CD14-positive monocyte (primary cell): ENCODE results near the gene GRK6. TPM values are rescaled to one million over a fixed set of nuclear protein-coding genes. Genes with fewer than 3 reads are reported as not detected.

ENCODE experiments used
- DNase-seq, 3 donors: peaks; one replicate each; pipeline ENCODE4 v3.0.0-alpha.2; 2011 to 2022
- H2AFZ ChIP-seq: 2 replicates; pipeline ENCODE4 v1.6.0; 2012; ENCODE audit warnings: mild to moderate bottlenecking, low read depth, low read length, inconsistent platforms; ENCODE audit not compliant: insufficient read depth, poor library complexity, severe bottlenecking
- H3K27ac ChIP-seq, 2 donors: 1 replicate in 1 of 2; 2 replicates in 1 of 2; pipeline ENCODE4 v1.5.1; 2012 to 2013; ENCODE audit warnings: low read length in 2 of 2, control low read depth in 1 of 2, inconsistent platforms in 1 of 2, low read depth in 1 of 2, mild to moderate bottlenecking in 1 of 2
- H3K27me3 ChIP-seq, 2 donors: one replicate each; pipeline versions ENCODE4 v1.6.0 to v1.6.1; 2011 to 2013; ENCODE audit warnings: low read length in 2 of 2; ENCODE audit not compliant: control insufficient read depth in 2 of 2, insufficient read depth in 2 of 2
- H3K36me3 ChIP-seq, 2 donors: replicated peaks in 1 of 2; 1 replicate in 1 of 2; 2 replicates in 1 of 2; pipeline versions ENCODE4 v1.5.1 to v1.6.1; 2012 to 2013; ENCODE audit warnings: low read length in 2 of 2, control low read depth in 1 of 2, inconsistent platforms in 1 of 2, mild to moderate bottlenecking in 1 of 2; ENCODE audit not compliant: insufficient read depth in 2 of 2, control insufficient read depth in 1 of 2
- H3K4me1 ChIP-seq, 2 donors: 1 replicate in 1 of 2; 2 replicates in 1 of 2; pipeline versions ENCODE4 v1.5.1 to v1.6.1; 2012 to 2013; ENCODE audit warnings: low read length in 2 of 2, control low read depth in 1 of 2, inconsistent platforms in 1 of 2, mild to moderate bottlenecking in 1 of 2, moderate library complexity in 1 of 2; ENCODE audit not compliant: insufficient read depth in 2 of 2, control insufficient read depth in 1 of 2
- H3K4me2 ChIP-seq: replicated peaks from 2 replicates; pipeline ENCODE3; 2012; ENCODE audit warnings: low read length, moderate library complexity, mild to moderate bottlenecking; ENCODE audit not compliant: poor library complexity, severe bottlenecking; ENCODE audit errors: extremely low read depth
- H3K4me3 ChIP-seq, 3 experiments: fragments of 200-600 bp in 1 of 3; sonication (generic) in 1 of 3; replicated peaks in 1 of 3; 1 replicate in 2 of 3; 2 replicates in 1 of 3; pipeline ENCODE4 v1.5.1; 2011 to 2013; ENCODE audit warnings: low read length in 3 of 3, mild to moderate bottlenecking in 3 of 3, control low read depth in 2 of 3, low read depth in 2 of 3, inconsistent platforms in 1 of 3, moderate library complexity in 1 of 3
- H3K79me2 ChIP-seq: 2 replicates; pipeline ENCODE4 v1.6.0; 2012; ENCODE audit warnings: mild to moderate bottlenecking, control low read depth, inconsistent platforms, low read length, moderate library complexity; ENCODE audit not compliant: insufficient read depth
- H3K9ac ChIP-seq: 2 replicates; pipeline ENCODE4 v1.6.0; 2017; ENCODE audit warnings: low read length, mild to moderate bottlenecking; ENCODE audit not compliant: insufficient read depth, poor library complexity, severe bottlenecking
- H3K9me3 ChIP-seq, 2 donors: replicated peaks in 1 of 2; 1 replicate in 1 of 2; 2 replicates in 1 of 2; pipeline versions ENCODE4 v1.5.1 to v1.6.1; 2012 to 2013; ENCODE audit warnings: low read length in 2 of 2, control low read depth in 1 of 2; ENCODE audit not compliant: control insufficient read depth in 1 of 2, insufficient read depth in 1 of 2
- H4K20me1 ChIP-seq: 2 replicates; pipeline ENCODE4 v1.6.0; 2012; ENCODE audit warnings: mild to moderate bottlenecking, low read length, control low read depth, moderate library complexity; ENCODE audit not compliant: insufficient read depth
- H3K27ac Mint-ChIP-seq, 7 donors: one replicate each; pipeline ENCODE4 v1.8.0; 2020; ENCODE audit warnings: mild to moderate bottlenecking in 7 of 7, mixed read lengths in 7 of 7, moderate library complexity in 6 of 7, inconsistent platforms in 2 of 7
- H3K27me3 Mint-ChIP-seq, 3 donors: one replicate each; pipeline ENCODE4 v1.8.0; 2021 to 2022; ENCODE audit warnings: low read depth in 3 of 3, mild to moderate bottlenecking in 3 of 3, mixed read lengths in 3 of 3, moderate library complexity in 3 of 3, inconsistent platforms in 1 of 3
- H3K36me3 Mint-ChIP-seq, 2 donors: one replicate each; pipeline ENCODE4 v1.8.0; 2020; ENCODE audit warnings: mixed read lengths in 2 of 2, inconsistent platforms in 1 of 2, mild to moderate bottlenecking in 1 of 2
- H3K4me1 Mint-ChIP-seq: one replicate; pipeline ENCODE4 v1.8.0; 2020; ENCODE audit warnings: mild to moderate bottlenecking, mixed read lengths
- H3K4me3 Mint-ChIP-seq, 2 donors: one replicate each; pipeline ENCODE4 v1.8.0; 2020; ENCODE audit warnings: mild to moderate bottlenecking in 2 of 2, mixed read lengths in 2 of 2, moderate library complexity in 1 of 2
- H3K9me3 Mint-ChIP-seq, 7 donors: one replicate each; pipeline ENCODE4 v1.8.0; 2020 to 2022; ENCODE audit warnings: mixed read lengths in 7 of 7, mild to moderate bottlenecking in 6 of 7, moderate library complexity in 6 of 7, inconsistent platforms in 2 of 7
- CTCF ChIP-seq: fragments of 200-600 bp; IDR thresholded peaks from one replicate; pipeline ENCODE4 v1.8.0; 2022; ENCODE audit warnings: antibody characterized with exemption, mild to moderate bottlenecking
- WGBS: methylation state at CpG from one replicate; pipeline ENCODE4 v1.1.5; 2013; ENCODE audit warnings: missing lambda C conversion rate; ENCODE audit not compliant: insufficient coverage; 5-methylcytosine and 5-hydroxymethylcytosine counted together
- intact Hi-C, 2 donors: fragments of 100-400 bp; cut with micrococcal nuclease; formaldehyde crosslinking; loops; one replicate each; pipeline versions ENCODE4 v1.15.0 to v1.15.1; 2023
- polyA plus RNA-seq, 3 donors: library from polyadenylated mRNA; depleted of rRNA in 1 of 3; unstranded in 2 of 3; stranded (reverse) in 1 of 3; fragments of 300-500 nt in 2 of 3; fragments of >200 nt in 1 of 3; fragmentation: Illumina TruSeq in 2 of 3; gene quantifications; 1 replicate in 2 of 3; 2 replicates in 1 of 3; pipeline ENCODE4 v1.2.3, GENCODE V29; 2012 to 2021

GRK6 gene
- polyA plus RNA-seq, 3 donors: 41.6 to 101 (median 63.4) TPM

- no peaks in the 10 kb centered on the region for H3K9me3 ChIP-seq
- H3K9ac ChIP-seq: no peak overlapping the region
- H4K20me1 ChIP-seq: peaks cover 84% of the 10 kb centered on the region
- Mint-ChIP-seq H3K36me3 (peaks cover 39 to 41% of the 10 kb centered on the region in 2 donors), H3K4me1 (peaks cover 41% of the 10 kb centered on the region), H3K27ac (peak overlapping the region in 4 of 7 donors; percentile 18 to 79 (median 73)), H3K27me3 (peaks cover 18 to 30% (median 23%) of the 10 kb centered on the region in 3 donors), H3K9me3 (peaks cover 0 to 3% (median 0%) of the 10 kb centered on the region in 7 donors), H3K4me3 (no peak overlapping the region)
- H2AFZ ChIP-seq: no peak overlapping the region
- no peak overlapping the region for H3K4me3 ChIP-seq
- peaks cover 42 to 45% of the 10 kb centered on the region in 2 donors for H3K36me3 ChIP-seq
- H3K79me2 ChIP-seq: no peaks in the 10 kb centered on the region
- peaks cover 38 to 57% of the 10 kb centered on the region in 2 donors for H3K4me1 ChIP-seq
- TF ChIP-seq CTCF: no peak
- no peak overlapping the region for H3K4me2 ChIP-seq
- WGBS: 84% methylated on average over 5 of the region's 7 CpGs
- H3K27ac ChIP-seq: no peak overlapping the region
- intact Hi-C loops: loop anchor here in 1 of 2 donors (2.0 kb wide), 1 partner anchor 14 kb away; no protein-coding TSS in a partner anchor
- H3K27me3 ChIP-seq: peaks cover 0 to 18% of the 10 kb centered on the region in 2 donors
- DNase-seq: no peak
Observed at GRCh38 chr5:177444106-177445051, 17.9 kb downstream of the GRK6 start.

GRCh38 chr5:177445052-177445916 lies 18.8 kb downstream of the GRK6 start:
- H3K36me3 Mint-ChIP-seq: peaks cover 30 to 32% of the 10 kb centered on the region in 2 donors
- peaks cover 0 to 3% (median 0%) of the 10 kb centered on the region in 7 donors for H3K9me3 Mint-ChIP-seq
- no peak for DNase-seq
- Histone ChIP-seq H3K9ac (no peak overlapping the region), H3K4me1 (peaks cover 38 to 57% of the 10 kb centered on the region in 2 donors), H3K4me3 (peak overlapping the region in 1 of 3 experiments; percentile 73), H3K27me3 (peaks cover 0 to 27% of the 10 kb centered on the region in 2 donors), H3K79me2 (no peaks in the 10 kb centered on the region), H3K36me3 (peaks cover 35% of the 10 kb centered on the region in 2 donors), H3K27ac (no peak overlapping the region), H4K20me1 (peaks cover 75% of the 10 kb centered on the region), H3K4me2 (peak overlapping the region; percentile 86), H3K9me3 (no peaks in the 10 kb centered on the region), H2AFZ (no peak overlapping the region)
- peak overlapping the region; percentile 45 to 73 for H3K4me3 Mint-ChIP-seq
- TF ChIP-seq CTCF: no peak
- peaks cover 24 to 39% (median 30%) of the 10 kb centered on the region in 3 donors for H3K27me3 Mint-ChIP-seq
- intact Hi-C loops: loop anchor here in 1 of 2 donors (2.0 kb wide), 1 partner anchor 14 kb away; no protein-coding TSS in a partner anchor
- WGBS: 57% methylated on average over 5 of the region's 10 CpGs
- peaks cover 41% of the 10 kb centered on the region for H3K4me1 Mint-ChIP-seq
- peak overlapping the region in 6 of 7 donors; percentile 42 to 79 (median 54) for H3K27ac Mint-ChIP-seq
